COLO668 (cell line): ENCODE results near the gene ELAPOR1.

ENCODE experiments used
- DNase-seq: peaks from one replicate; lab custom pipeline; 2025; ENCODE audit not compliant: unreplicated experiment; lab: John Stamatoyannopoulos, UW

ELAPOR1 gene, protein sequence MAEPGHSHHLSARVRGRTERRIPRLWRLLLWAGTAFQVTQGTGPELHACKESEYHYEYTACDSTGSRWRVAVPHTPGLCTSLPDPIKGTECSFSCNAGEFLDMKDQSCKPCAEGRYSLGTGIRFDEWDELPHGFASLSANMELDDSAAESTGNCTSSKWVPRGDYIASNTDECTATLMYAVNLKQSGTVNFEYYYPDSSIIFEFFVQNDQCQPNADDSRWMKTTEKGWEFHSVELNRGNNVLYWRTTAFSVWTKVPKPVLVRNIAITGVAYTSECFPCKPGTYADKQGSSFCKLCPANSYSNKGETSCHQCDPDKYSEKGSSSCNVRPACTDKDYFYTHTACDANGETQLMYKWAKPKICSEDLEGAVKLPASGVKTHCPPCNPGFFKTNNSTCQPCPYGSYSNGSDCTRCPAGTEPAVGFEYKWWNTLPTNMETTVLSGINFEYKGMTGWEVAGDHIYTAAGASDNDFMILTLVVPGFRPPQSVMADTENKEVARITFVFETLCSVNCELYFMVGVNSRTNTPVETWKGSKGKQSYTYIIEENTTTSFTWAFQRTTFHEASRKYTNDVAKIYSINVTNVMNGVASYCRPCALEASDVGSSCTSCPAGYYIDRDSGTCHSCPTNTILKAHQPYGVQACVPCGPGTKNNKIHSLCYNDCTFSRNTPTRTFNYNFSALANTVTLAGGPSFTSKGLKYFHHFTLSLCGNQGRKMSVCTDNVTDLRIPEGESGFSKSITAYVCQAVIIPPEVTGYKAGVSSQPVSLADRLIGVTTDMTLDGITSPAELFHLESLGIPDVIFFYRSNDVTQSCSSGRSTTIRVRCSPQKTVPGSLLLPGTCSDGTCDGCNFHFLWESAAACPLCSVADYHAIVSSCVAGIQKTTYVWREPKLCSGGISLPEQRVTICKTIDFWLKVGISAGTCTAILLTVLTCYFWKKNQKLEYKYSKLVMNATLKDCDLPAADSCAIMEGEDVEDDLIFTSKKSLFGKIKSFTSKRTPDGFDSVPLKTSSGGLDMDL

DNA sequence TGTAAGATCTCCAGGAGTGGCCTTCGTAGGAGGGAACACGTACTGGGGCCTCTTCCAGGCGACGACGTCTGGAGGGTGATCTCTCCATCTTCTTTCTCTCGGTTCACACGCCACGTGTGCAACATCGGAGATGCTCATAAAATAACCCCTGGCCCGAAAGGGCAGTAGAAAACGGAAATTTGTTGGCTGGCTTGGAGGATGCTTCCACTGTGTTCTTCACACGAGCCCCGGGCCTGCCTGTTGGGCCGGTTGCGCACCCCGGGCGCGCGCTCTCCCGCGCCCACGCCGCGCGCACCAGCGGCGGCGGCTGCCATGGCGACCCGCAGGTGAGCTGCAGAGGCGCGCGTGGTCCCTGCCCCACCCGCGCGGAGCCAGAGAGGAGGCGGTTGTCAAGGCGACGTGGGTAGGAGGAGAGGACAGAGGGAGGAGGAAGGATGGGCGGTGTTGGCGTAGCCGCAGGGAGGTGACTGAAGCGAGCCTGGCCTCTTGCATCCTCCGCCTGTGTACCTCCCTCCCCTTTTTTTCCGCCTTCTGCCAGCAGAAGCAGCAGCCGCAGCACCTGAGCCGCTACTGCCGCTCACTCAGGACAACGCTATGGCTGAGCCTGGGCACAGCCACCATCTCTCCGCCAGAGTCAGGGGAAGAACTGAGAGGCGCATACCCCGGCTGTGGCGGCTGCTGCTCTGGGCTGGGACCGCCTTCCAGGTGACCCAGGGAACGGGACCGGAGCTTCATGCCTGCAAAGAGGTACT is at the start of gene ELAPOR1:
ELAPOR1 (plus strand) TSS at position 526 of the 752 bp plus-strand sequence; CDS start at position 595, 69 bp downstream.
- DNase-seq, result peak; percentile 95

DNA sequence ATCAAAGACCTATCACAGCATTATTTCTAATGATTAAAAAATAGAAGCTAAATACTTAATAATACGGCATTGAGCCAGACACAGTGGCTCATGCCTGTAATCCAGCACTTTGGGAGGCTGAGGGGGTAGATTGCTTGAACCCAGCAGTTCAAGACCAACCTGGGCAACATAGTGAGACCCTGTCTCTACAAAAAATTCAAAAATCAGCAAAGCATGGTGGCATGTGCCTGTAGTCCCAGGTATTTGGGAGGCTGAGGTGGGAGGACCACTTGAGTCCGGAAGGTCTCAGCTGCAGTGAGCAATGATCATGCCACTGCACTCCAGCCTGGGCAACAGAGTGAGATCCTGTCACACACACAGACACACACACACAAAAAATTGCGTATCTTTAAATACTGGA is 48.8 kb upstream of the ELAPOR1 start:
- DNase-seq, result no peak

DNA sequence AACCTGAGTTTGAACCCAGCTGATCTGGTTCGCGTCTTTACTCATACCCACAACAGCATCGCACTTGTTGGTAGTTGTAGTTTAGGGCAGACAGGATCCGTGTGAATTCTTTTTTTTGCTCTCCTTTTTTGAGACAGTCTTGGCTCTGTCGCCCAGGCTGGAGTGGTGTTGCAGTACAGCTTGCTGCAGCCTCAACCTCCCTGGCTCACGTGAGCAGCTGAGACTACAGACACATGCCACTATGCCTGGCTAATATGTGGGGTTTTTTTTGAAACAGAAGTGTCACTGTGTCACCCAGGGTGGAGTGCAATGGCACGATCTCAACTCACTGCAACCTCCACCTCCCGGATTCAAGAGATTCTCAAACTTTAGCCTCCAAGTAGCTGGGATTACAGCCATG is 46.0 kb upstream of the ELAPOR1 start:
- DNase-seq, result no peak

DNA sequence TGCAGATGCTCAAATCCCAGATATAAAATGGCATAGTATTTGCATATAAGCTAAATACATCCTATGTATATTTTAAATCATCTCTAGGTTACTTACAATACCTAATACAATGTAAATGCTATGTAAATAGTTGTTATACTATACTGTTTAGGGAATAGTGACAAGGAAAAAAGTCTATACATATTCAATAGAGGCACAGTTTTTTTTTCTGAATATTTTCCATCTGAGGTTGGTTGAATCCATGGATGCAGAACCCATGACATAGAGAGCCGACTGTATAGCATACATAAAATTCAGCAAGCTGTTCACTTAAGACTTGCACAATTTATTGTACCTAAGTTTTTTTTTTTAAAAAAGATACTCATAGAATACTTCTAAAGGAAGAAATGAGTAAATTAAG is 44.6 kb upstream of the ELAPOR1 start:
- DNase-seq, result no peak

DNA sequence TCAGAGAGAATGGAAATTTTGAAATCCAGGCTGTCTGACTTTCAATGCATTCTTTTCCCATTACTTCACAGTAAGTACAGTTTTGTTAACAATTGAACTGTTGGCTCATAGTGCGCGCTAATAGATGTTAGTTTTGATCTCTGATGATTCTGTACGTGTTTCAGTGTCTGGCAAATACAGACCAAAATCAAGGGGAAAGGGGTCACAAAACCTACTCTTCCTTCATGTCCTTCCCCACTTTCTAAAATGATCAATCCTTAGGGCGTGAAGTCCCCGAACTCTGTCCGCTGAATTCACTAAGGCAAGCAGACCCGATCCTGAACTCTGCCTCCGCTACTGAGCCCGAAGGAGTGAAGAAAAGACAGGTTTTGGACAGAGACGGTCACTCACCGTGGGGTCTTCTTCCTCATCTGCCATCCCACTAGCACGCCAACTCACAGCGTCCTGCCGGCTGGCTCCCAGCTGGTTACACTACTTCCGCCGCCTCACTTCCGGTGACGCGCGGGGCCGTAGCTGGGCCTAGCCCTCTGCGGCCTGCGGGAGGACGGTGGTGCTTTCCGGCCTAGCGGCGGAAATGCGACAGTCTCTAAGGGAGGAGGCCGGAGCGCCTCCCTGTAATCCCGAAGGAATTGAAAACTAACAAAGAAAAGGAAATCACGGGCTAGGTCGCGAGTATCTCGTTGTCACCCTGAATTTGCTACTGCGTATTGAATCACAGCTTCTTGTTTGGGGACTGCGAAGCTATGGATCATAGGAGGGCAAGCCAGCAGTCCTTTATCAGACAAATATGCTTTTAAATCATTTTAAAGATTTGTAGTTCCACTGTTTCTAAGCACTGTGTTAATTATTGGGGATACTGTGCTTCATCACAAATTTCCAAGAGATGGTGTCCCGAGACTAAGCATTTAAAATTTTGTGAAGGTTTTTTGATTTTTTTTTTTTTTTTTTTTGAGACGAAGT is 38.1 kb upstream of the ELAPOR1 start, which contains the start of gene TAF13:
TAF13 (minus strand) TSS at position 473 of the 960 bp plus-strand sequence; CDS start at position 417, 56 bp downstream.
- peak; percentile 98 for DNase-seq

DNA sequence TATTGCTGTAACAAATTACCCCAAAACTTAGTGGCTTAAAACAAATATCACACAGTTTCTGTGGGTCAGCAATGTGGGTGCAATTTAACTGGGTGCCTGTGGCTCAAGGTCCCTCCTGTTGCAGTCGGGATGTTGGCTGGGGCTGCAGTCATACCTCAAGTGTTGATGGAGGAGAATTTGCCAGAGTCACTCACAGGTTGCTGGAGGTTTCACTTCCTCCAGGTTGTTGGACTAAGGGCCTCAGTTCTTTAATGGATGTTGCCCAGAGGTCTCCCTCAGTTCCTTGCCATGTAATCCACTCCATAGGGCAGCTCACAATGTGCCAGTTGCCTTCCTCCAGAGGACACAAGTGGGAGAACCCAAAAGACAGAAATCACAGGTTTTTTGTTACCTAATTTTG is 35.6 kb upstream of the ELAPOR1 start:
- DNase-seq, result no peak

DNA sequence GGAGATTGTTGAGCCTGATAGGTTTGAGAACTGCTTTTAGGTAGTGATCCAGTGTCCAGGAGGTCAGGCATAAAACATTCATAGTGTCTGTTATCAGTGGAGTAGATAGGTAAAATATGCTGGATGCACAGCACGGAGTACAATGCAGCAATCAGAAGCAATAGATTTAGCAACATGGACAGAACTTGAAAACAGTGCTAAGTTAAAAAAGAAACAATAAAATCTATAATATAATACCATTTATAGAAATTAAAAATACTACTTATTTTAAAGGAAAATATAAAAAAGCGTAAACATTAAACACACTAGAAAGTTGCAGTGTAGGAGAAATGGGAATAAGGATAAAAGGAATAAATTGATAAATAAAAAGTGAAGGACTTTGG is 34.7 kb upstream of the ELAPOR1 start:
- DNase-seq, result no peak

DNA sequence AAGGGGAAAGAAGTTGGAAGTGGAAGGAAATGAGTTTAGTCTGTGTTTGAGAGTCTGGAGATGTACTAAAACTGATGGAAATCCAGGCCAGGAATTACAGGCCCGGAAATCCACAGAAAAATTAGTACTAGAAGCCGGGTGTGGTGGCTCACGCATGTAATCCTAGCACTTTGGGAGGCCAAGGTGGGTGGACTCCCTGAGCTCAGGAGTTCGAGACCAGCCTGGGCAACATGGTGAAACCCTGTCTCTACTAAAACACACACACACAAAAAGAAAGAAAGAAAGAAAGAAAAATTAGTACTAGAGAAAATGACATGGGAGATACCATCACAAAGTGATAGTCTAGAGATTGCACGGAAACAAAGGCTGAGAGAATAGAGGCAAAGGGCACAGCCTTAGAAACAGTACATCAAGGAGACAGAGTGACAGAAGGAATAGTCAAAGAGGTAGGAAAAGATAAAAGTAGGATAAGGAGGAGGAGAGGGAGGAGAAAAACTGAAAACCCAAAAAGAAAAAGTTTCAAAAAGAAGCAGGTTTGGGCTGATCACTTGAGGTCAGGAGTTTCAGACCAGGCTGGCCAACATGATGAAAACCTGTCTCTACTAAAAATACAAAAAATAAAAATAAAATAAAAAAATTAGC is 33.4 kb upstream of the ELAPOR1 start:
- DNase-seq, result no peak

DNA sequence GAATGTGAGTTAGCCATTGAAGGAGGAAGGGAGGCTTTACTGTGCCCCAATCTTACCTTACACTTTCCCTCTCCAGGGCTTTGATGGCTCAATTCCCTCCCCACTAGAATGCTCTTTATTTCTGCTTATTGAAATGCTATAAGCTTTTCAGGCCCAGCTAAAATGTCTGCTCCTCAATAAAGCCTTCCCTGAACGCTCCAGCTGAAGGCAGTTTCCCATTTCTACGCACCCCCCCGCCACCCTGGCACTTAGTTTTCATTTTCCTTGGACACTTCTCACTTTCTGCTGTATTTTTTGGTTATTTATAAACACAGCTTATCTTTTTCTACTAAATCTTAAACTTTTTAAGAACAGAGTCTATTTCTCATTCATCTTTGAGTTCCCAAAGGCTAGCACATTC is 30.4 kb upstream of the ELAPOR1 start:
- DNase-seq, result no peak

DNA sequence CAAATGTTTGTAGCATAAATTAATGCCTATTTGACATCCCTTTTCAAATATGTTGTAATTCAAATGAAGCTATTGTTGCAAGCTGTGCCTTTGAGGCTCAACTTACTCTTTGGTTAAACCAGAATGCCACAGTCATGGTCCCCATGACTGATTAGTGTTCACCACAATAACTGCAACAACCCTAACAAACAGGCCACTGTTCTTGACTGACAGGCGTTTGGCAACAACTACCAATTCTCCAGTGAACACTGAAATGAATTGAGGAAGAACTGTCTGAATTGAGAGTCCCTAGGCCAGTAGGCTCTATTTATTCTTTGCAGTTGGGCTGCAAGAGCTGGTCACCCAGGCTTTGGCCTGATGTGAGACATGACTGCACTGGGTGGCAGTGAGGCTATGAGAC is 30.0 kb upstream of the ELAPOR1 start:
- DNase-seq, result no peak

DNA sequence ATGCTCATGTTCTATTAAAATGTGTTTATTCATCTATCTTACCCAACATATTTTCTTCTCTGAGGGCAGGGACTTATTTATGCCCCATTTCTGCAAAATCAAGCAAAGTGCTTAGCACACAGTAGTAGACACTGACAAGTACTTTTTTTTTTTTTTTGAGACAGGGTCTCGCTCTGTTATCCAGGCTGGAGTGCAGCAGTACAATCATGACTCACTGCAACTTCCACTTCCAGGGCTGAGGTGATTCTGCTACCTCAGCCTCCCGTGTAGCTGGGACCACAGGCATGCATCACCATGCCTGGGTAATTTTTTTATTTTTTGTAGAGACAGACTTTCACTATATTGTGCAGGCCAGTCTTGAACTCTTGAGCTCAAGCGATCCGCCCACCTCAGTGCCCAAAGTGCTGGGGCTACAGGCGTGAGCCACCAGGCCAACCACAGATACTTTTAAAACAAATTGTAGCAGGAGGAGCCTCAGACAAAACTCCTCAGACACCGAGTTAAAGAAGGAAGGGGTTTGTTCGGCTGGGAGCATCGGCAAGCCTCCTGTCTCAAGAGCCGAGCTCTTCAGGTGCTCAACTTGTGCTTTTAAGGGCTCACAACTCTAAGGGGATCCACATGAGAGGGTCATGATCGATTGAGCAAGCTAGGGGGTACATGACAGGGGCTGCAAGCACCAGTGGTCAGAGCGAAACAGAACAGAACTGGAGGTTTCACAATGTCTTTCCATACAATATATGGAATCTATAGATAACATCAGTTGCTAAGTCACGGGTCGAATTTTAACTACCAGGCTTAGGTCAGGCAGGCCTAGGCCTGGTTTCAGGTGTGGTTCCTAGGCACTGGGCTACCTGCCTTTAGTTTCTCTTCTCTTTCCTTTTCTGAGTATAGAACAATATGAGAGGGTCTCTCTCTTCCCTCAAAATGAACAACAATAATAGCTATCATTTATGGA is 29.1 kb upstream of the ELAPOR1 start:
- no peak for DNase-seq

DNA sequence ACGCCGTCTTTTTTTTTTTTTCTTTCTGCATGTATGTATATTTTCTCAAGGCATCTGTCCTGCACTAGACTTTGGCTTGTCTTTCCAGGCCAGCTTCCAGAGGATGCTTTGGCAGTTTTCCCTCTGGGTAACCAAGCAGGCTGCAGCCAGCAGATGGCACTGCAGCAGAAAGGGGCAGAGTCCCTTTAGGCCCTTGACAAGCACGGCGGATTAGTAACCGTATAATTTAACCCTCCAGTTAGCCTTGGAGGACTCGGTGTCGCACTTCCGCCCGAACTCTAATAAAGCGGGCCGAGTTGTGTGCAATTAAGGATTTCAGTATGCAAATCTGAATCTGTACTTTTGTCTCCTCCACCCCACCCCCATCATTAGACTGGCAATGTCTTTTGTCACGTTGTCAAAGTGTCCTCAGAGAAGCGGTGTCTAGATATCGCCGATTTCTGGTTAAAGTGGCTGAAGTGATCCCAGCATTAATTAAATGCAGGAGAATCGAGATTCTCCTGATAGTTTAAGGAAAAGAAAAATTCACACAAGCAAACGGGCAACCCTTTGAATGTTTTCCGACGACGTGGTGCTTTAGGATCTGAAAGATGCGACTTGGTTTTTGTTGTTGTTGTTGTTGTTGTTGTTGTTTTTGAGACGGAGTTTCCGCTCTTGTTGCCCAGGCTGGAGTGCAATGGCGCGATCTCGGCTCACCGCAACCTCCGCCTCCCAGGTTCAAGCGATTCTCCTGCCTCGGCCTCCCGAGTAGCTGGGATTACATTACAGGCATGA is 24.5 kb upstream of the ELAPOR1 start:
- DNase-seq, result peak; percentile 91

DNA sequence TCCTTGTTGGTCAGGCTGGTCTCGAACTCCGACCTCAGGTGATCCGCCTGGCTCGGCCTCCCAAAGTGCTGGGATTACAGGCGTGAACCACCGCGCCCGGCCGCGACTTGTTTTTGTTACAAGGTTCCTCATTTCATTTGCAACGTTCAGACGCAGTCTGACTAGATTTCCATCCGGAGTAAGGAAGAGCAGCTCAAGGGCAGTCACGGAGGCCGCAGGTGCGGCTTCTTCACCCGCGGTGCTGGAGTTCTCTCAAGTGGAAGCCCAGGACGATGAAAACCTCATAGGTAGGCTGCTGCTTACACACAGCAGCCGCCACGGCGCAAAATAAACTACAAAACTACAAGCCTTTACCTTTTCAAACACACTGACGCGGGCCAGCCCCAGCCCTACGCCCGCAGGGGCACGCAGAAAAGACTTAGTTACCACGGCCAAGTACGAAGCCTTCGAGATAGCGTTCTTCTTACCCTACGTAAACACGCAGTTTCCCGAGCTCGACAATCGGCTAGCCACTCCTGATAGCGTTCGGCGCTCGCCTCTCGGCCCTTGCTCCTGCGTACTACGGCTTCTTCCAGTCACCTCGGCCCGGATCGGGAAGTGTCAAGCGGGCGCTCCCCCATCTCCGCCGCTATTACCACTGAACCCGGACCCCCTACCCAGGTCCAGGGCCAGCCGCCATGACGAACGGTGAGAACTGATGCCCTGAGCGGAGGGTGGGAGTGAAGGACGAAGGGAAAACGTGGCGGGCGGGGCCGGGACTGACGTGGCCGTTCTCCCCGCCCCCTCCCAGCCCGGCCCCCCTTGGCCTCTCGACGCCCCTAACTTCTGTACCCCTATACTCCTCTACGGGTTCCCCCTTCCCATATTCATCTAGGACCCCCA is 23.5 kb upstream of the ELAPOR1 start, which contains the start of gene TMEM167B:
TMEM167B (plus strand) TSS at position 569 of the 882 bp plus-strand sequence; CDS start at position 678, 109 bp downstream.
- DNase-seq, result peak; percentile 93

DNA sequence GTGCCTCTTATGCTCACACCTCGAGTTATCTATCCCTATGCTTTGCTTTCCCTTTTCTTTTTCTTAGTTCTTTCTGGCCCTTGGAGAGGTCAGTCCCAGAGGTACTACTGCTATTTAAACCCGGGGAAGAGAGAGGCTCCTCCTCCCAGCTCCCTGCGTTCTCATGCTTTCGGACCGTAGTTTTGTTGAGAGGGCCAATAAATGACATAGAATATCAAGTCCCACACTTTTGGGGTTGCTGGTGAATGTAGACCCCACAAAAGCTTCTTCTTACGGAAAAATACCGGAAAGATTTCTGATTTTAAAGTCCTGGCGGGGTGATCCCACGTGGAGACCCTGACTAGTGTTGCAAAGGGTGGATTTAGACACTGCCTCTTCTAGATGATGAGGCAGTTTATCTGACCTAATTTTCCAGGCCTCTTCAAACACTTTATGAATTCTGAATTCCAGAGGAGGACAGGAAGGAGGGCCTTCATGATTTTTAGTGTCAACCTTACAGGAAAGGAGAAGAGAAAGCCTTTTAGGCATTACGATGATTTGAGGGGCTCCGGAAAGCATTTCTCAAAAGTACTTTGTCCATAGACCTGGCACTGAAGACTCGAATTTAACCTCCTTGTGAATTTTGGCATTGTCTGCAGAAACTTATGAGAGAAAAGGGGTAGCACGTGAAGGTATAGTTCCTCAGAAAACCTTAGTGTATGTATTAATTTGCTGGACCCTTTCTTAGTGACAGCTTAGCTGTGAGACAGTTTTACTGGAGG is 22.7 kb upstream of the ELAPOR1 start:
- no peak for DNase-seq

DNA sequence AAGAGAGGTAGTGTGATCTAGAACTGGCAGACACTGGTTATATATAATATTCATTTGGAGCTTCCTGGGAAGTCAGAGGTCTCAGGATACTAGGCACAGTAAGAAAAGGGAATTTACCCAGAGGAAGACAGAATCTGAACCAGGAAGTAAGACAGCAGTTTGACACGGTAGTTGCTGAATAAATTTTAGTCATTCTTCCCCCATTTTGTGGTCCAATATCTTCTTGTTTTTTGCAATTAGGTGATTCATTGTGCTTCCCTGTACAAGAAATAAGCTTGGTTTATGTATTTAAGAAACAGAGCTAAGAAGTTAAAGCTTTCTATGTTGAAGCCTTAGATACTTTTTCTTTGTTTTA is 22.1 kb upstream of the ELAPOR1 start:
- DNase-seq, result no peak

DNA sequence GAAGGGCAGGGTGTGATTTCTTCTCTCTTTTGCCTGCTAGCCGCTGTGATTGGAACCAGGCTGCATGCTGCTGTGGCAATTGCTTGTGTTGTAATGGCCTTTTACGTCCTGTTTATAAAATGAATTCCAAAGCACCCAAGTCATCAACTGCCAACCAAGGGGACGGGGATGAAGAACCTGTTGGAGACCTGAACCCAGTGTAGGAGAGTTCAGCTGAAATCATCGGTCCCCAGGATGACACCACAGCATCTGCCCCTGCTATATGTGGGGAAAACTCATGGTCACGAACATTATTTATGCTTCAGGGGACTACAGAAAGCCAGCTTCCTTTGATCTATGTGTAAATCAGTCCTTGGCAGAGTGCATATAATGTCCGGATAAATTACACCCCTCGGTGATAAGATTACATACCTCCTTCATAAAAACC is 19.5 kb upstream of the ELAPOR1 start:
- no peak for DNase-seq
